ENCODE results near the gene ICAM5. TPM values are rescaled to one million over a fixed set of nuclear protein-coding genes. Genes with fewer than 3 reads are reported as not detected.

The ICAM5 gene
- total and polyA plus RNA-seq, 2 experiments from 2014 or later = 0.23 to 0.57 TPM

DNA sequence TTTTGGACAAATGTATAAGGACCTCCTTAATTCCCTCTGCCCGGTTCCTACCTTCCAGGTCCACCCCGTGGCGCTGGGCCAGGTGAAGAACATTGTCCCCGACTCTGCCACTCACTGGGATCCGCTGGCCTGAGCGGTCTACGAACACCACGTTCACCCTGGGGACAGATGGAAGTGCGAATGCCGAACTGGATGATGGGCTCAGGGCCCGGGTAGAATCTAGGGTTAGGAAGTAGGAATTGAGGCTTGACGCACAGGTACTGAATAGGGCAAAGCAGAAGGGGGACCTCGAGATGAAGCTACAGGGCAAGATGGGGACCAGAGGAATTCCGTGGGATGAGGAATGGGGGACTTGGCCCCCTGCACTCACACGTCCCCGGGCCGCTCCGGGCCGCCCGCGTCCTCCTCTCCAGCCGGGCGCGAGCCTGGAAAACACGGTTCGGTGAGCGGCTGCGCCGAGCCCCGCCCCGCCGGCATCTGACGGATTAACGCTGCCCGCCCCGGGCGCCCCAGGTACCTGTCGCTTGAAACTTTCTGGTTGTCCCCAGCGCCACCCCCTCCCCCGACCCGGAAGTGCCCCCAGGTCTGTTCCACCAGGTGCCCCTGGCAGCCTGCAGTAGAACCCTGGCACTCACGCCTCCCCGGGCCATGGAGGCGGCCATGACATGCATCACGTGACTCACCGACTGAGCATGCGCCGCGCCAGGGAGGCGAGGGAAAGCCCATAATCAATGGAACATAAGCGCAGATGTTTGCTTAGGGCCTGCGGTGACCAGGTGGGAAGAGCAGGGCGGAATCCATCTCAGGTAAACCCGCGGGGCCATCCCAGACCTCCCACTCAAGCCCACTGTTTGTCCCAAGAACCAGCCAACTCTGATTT is 25.8 kb downstream of the ICAM5 start, which contains the start of gene FDX2:
TSS of gene FDX2 (minus strand) at position 681 of the 880 bp plus-strand sequence. CDS start at position 662, 19 bp downstream.
- Histone ChIP-seq H3K4me1 (ENCODE audit: insufficient read depth) (peaks cover 12% of the 10 kb centered on the region), H3K36me3 (replicated peaks; ENCODE audit: insufficient read depth, low read depth) (no peaks in the 10 kb centered on the region), H3K9me2 (replicated peaks; ENCODE audit: insufficient read depth) (no peaks in the 10 kb centered on the region), H3K27ac (peak within 1 kb of the TSS; percentile 77), H2AFZ (peak within 1 kb of the TSS; percentile 86), H3K9me3 (ENCODE audit: low read depth) (no peaks in the 10 kb centered on the region), H3K27me3 (no peaks in the 10 kb centered on the region), H3K4me2 (peak within 1 kb of the TSS; percentile 97), H3K4me3 (peak within 1 kb of the TSS; percentile 63), H3K79me2 (peaks cover 7% of the 10 kb centered on the region), H4K20me1 (ENCODE audit: insufficient read depth, poor library complexity, severe bottlenecking) (no peaks in the 10 kb centered on the region)
- no peak for TF ChIP-seq EZH2 (IDR thresholded peaks at IDR 0.05; ENCODE audit: borderline replicate concordance)
- TF ChIP-seq EZH2phosphoT487 (IDR thresholded peaks at IDR 0.05; ENCODE audit: low read depth, severe bottlenecking, unreplicated experiment) = no peak
- TF ChIP-seq, protein P1, sequence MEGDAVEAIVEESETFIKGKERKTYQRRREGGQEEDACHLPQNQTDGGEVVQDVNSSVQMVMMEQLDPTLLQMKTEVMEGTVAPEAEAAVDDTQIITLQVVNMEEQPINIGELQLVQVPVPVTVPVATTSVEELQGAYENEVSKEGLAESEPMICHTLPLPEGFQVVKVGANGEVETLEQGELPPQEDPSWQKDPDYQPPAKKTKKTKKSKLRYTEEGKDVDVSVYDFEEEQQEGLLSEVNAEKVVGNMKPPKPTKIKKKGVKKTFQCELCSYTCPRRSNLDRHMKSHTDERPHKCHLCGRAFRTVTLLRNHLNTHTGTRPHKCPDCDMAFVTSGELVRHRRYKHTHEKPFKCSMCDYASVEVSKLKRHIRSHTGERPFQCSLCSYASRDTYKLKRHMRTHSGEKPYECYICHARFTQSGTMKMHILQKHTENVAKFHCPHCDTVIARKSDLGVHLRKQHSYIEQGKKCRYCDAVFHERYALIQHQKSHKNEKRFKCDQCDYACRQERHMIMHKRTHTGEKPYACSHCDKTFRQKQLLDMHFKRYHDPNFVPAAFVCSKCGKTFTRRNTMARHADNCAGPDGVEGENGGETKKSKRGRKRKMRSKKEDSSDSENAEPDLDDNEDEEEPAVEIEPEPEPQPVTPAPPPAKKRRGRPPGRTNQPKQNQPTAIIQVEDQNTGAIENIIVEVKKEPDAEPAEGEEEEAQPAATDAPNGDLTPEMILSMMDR (IDR thresholded peaks at IDR 0.05; ENCODE audit: poor library complexity) = no peak
- under 1% methylated on average over 51 of the region's 55 CpGs for WGBS (ENCODE audit: low lambda C conversion rate, missing lambda C conversion rate)
- DNase-seq (ENCODE audit: low spot score) = peak; percentile 91

DNA sequence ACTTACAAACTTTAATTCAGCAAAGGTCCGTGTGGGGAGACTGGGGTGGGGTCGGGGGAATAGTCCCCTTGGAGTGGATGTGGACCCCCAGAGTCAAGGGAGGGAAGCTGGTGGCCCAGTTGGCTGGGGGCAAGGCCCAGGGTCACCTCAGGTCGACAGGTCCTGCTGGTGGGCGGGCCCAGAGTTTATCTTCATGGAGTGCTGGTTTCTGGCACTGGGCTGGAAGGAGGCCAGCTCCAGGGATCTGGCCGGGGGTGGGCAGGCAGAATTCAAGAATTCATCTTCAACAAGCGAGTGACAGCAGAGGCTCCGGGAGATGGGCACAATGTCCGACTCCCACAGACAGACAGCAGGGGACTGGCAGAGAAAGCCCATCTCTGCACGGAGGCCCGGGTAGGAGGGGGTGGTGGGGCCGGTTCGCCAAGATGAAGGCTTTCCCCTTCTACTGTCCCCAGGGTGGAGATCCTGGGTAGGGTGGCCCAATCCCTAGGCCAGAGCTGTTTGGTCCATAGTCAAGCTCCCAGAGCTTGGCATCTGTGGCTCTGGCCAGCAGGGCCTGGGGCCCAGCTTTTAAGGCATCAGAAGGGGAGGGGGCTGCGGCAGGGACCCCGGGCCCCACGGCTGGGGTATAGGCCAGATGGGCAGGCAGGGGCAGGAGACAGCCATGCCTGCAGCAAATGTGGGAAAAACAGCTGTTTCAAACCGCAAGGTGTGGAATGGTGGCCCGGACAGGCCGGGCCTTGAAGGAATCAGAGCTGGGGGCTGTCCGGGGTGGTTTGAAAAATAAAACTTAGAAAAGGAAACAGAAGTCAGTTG is 26.7 kb downstream of the ICAM5 start:
- Histone ChIP-seq H3K36me3 (replicated peaks; ENCODE audit: insufficient read depth, low read depth) (no peaks in the 10 kb centered on the region), H3K9me3 (ENCODE audit: low read depth) (no peaks in the 10 kb centered on the region), H3K4me3 (no peak overlapping the region), H4K20me1 (ENCODE audit: insufficient read depth, poor library complexity, severe bottlenecking) (no peaks in the 10 kb centered on the region), H3K27me3 (no peaks in the 10 kb centered on the region), H3K79me2 (peaks cover 7% of the 10 kb centered on the region), H3K4me1 (ENCODE audit: insufficient read depth) (peaks cover 12% of the 10 kb centered on the region), H2AFZ (peak overlapping the region; percentile 86), H3K4me2 (peak overlapping the region; percentile 97), H3K9me2 (replicated peaks; ENCODE audit: insufficient read depth) (no peaks in the 10 kb centered on the region), H3K27ac (peak overlapping the region; percentile 76)
- TF ChIP-seq EZH2 (IDR thresholded peaks at IDR 0.05; ENCODE audit: borderline replicate concordance) (no peak), EZH2phosphoT487 (IDR thresholded peaks at IDR 0.05; ENCODE audit: low read depth, severe bottlenecking, unreplicated experiment) (no peak)
- TF ChIP-seq, protein P1 (IDR thresholded peaks at IDR 0.05; ENCODE audit: poor library complexity) = no peak
- DNase-seq (ENCODE audit: low spot score) = no peak
- WGBS (ENCODE audit: low lambda C conversion rate, missing lambda C conversion rate) = 82% methylated on average over 19 of the region's 19 CpGs

DNA sequence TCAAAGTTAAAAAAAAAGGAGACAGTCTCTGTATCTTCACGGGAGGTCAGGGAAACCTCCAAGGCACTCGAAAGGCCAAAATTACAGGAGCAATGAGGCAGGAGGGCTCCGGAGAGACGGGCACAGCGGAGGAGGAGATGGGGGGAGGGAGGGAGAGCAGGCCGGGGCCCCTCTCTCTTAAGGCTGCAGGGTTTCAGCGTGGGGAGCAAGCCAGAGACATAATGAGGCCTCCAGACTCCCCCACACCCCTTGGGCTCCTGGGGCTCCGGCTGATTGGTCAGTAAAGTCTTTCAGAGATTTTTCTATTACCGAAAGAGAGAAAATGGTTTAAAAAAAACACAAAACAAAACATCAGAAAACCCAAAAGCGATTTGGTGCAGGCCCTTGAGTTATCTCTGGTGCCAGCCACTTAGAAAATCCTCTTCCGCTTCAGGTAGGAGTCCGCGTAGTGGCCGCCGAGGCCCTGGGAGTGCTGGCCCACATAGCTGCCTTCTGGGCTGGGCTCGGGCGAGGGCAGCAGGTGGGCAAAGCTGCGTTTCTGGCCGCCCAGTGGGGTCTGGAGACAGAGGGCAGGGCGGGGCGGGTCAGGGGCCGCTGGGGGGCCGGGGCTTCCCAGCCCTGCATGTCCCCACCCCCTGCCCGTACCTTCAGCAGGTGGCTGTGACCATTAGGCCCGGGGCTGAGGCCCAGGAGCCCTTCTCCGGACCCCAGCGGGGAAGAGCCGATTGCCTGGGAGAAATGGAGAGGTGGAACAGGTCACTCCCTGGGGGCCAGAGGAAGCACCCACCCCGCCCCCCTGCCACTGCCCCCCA is 27.5 kb downstream of the ICAM5 start:
- Histone ChIP-seq H3K27me3 (no peaks in the 10 kb centered on the region), H3K9me3 (ENCODE audit: low read depth) (no peaks in the 10 kb centered on the region), H3K9me2 (replicated peaks; ENCODE audit: insufficient read depth) (no peaks in the 10 kb centered on the region), H3K36me3 (replicated peaks; ENCODE audit: insufficient read depth, low read depth) (no peaks in the 10 kb centered on the region), H3K4me1 (ENCODE audit: insufficient read depth) (peaks cover 12% of the 10 kb centered on the region), H4K20me1 (ENCODE audit: insufficient read depth, poor library complexity, severe bottlenecking) (no peaks in the 10 kb centered on the region), H3K4me3 (no peak overlapping the region), H3K27ac (no peak overlapping the region), H2AFZ (no peak overlapping the region), H3K79me2 (peaks cover 7% of the 10 kb centered on the region), H3K4me2 (no peak overlapping the region)
- no peak for DNase-seq (ENCODE audit: low spot score)
- 92% methylated on average over 20 of the region's 29 CpGs for WGBS (ENCODE audit: low lambda C conversion rate, missing lambda C conversion rate)
- TF ChIP-seq EZH2 (IDR thresholded peaks at IDR 0.05; ENCODE audit: borderline replicate concordance) (no peak), EZH2phosphoT487 (IDR thresholded peaks at IDR 0.05; ENCODE audit: low read depth, severe bottlenecking, unreplicated experiment) (no peak)
- TF ChIP-seq, protein P1 (IDR thresholded peaks at IDR 0.05; ENCODE audit: poor library complexity) = no peak
